Measurements from ENCODE around the gene POLR3A.

DNA sequence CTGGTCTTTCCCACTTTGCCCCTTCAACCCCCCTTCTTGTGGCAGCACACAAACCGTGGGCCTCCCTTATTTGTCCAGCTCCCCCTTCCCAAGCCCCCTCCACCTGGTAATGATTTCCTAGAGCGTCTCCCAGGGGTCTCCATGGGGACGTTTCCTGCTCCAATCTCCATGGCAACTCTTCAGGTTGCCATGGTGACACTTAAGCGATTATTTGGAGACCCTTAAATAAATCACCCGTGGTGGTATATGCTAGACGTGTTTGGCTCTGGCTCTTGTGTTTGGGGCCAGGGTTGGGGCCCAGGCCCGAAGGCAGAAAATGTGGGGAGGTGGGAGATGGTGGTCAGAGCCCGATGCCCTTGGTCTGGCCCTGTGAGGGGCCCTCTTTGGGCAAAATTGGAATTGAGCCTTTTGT, 61.7 kb downstream of the POLR3A start:
- no peak for TF ChIP-seq POLR2AphosphoS5 (IDR thresholded peaks at IDR 0.05)
- TF ChIP-seq, protein P1, sequence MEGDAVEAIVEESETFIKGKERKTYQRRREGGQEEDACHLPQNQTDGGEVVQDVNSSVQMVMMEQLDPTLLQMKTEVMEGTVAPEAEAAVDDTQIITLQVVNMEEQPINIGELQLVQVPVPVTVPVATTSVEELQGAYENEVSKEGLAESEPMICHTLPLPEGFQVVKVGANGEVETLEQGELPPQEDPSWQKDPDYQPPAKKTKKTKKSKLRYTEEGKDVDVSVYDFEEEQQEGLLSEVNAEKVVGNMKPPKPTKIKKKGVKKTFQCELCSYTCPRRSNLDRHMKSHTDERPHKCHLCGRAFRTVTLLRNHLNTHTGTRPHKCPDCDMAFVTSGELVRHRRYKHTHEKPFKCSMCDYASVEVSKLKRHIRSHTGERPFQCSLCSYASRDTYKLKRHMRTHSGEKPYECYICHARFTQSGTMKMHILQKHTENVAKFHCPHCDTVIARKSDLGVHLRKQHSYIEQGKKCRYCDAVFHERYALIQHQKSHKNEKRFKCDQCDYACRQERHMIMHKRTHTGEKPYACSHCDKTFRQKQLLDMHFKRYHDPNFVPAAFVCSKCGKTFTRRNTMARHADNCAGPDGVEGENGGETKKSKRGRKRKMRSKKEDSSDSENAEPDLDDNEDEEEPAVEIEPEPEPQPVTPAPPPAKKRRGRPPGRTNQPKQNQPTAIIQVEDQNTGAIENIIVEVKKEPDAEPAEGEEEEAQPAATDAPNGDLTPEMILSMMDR (IDR thresholded peaks at IDR 0.05): no peak

All from breast epithelium (tissue), 3 donors.